Body of pancreas (tissue), 4 donors: ENCODE data around the gene ACAD9.

ENCODE experiments used
- CTCF ChIP-seq, 7 experiments: fragments of 450-650 bp in 4 of 7; fragments of 200-600 bp in 3 of 7; sonication (generic) in 3 of 7; IDR thresholded peaks; one replicate each; pipeline ENCODE4 v1.5.1; 2016 to 2019; ENCODE audit warnings: antibody characterized with exemption in 7 of 7
- POLR2A ChIP-seq, 3 donors: fragments of 450-650 bp; IDR thresholded peaks; one replicate each; pipeline ENCODE4 v1.6.1; 2016; ENCODE audit warnings: antibody characterized with exemption in 3 of 3, mild to moderate bottlenecking in 2 of 3

- TF ChIP-seq CTCF (IDR thresholded peaks at IDR 0.05) (no peak), POLR2A (IDR thresholded peaks at IDR 0.05) (no peak)
These were observed 25.6 kb upstream of the ACAD9 start for GRCh38 chr3:128853826-128854225.
